Mesothelial cell of epicardium (in vitro differentiated cells): ENCODE results near the gene FAF1. TPM values are rescaled to one million over a fixed set of nuclear protein-coding genes. Genes with fewer than 3 reads are reported as not detected.
A peak's percentile ranks its signal among the peaks of the same experiment; 100 is the strongest.

ENCODE experiments used
- DNase-seq, 2 experiments: peaks; one replicate each; pipeline ENCODE4 v3.0.0; 2021; ENCODE audit warnings: low spot score in 2 of 2; ENCODE audit not compliant: unreplicated experiment in 2 of 2
- H3K27ac Mint-ChIP-seq: 2 replicates; pipeline ENCODE4 v1.8.0; 2021; ENCODE audit warnings: mixed read lengths
- H3K27me3 Mint-ChIP-seq: 2 replicates; pipeline ENCODE4 v1.8.0; 2021; ENCODE audit warnings: low read depth, mixed read lengths
- H3K36me3 Mint-ChIP-seq: 2 replicates; pipeline ENCODE4 v1.8.0; 2021; ENCODE audit warnings: mixed read lengths
- H3K4me1 Mint-ChIP-seq: 2 replicates; pipeline ENCODE4 v1.8.0; 2021; ENCODE audit warnings: mixed read lengths
- H3K4me3 Mint-ChIP-seq: 2 replicates; pipeline ENCODE4 v1.8.0; 2021; ENCODE audit warnings: mild to moderate bottlenecking, moderate library complexity, mixed read lengths
- H3K9me3 Mint-ChIP-seq: 2 replicates; pipeline ENCODE4 v1.8.0; 2021; ENCODE audit warnings: mixed read lengths
- total RNA-seq: library from RNA; stranded (reverse); gene quantifications from 3 replicates; pipeline ENCODE4 v1.2.1, GENCODE V29; 2021
- TF ChIP-seq, protein P1 (sequence below): fragments of 200-600 bp; sonication (generic); IDR thresholded peaks from one replicate; pipeline ENCODE4 v1.5.0; 2021; ENCODE audit warnings: antibody characterized with exemption; ENCODE audit not compliant: unreplicated experiment

Gene FAF1
- total RNA-seq, 1 donor from 2014 or later: 44.4 TPM

DNA sequence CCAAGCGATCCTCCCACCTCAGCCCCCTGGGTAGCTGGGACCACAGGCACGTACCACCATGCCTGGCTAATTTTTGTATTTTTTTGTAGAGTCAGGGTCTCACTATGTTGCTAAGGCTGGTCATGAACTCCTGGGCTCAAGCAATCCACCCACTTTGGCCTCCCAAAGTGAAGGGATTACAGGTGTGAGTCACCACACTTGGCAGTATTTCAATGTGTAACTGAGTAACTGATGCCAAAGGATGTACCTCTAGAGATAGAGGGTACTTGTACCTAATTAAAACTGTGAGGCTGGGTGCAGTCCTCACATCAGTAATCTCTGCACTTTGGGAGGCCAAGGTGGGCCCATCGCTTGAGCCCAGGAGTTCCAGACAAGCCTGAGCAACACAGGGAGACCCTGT is 278.1 kb downstream of the FAF1 start:
- H3K9me3 Mint-ChIP-seq: no peaks in the 10 kb centered on the region
- no peak overlapping the region for H3K27ac Mint-ChIP-seq
- no peaks in the 10 kb centered on the region for H3K36me3 Mint-ChIP-seq
- H3K27me3 Mint-ChIP-seq: no peaks in the 10 kb centered on the region
- TF ChIP-seq, protein P1, sequence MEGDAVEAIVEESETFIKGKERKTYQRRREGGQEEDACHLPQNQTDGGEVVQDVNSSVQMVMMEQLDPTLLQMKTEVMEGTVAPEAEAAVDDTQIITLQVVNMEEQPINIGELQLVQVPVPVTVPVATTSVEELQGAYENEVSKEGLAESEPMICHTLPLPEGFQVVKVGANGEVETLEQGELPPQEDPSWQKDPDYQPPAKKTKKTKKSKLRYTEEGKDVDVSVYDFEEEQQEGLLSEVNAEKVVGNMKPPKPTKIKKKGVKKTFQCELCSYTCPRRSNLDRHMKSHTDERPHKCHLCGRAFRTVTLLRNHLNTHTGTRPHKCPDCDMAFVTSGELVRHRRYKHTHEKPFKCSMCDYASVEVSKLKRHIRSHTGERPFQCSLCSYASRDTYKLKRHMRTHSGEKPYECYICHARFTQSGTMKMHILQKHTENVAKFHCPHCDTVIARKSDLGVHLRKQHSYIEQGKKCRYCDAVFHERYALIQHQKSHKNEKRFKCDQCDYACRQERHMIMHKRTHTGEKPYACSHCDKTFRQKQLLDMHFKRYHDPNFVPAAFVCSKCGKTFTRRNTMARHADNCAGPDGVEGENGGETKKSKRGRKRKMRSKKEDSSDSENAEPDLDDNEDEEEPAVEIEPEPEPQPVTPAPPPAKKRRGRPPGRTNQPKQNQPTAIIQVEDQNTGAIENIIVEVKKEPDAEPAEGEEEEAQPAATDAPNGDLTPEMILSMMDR: no peak
- H3K4me3 Mint-ChIP-seq: no peak overlapping the region
- H3K4me1 Mint-ChIP-seq: no peaks in the 10 kb centered on the region
- DNase-seq: no peak

DNA sequence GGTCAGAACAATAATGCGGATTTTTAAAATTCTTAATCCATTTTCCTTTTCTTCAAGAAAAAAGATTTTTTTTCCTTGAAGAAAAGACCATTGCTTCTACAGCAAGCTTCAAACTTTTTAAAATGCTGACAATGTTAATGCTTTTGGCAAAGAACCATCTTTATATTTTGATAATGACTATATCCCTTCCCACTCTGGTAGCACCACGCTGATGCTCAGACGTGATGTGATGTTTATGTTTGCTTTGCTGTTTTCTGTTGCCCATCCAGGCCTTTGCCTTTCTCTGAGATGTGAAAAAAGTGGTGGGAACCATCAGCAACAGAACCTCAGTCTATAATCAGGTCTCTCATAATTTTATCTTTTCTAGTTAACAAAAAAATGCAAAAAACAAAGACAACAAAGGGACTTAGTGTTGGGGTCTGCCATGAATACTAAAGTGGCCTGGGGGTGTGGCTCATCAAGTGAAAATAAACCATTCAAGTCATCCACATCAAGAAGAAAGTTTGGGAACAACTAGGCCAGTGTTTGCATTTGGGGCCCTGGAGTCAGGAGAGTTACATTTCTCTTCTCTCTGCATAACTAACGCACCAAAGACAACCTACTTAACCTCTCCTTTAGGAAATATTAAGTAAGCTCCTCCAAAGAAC is 292.2 kb downstream of the FAF1 start:
- Mint-ChIP-seq H3K4me1 (peaks cover 15% of the 10 kb centered on the region), H3K27ac (no peak overlapping the region), H3K9me3 (no peaks in the 10 kb centered on the region), H3K4me3 (no peak overlapping the region), H3K36me3 (no peaks in the 10 kb centered on the region), H3K27me3 (no peaks in the 10 kb centered on the region)
- no peak for DNase-seq
- TF ChIP-seq, protein P1: no peak

DNA sequence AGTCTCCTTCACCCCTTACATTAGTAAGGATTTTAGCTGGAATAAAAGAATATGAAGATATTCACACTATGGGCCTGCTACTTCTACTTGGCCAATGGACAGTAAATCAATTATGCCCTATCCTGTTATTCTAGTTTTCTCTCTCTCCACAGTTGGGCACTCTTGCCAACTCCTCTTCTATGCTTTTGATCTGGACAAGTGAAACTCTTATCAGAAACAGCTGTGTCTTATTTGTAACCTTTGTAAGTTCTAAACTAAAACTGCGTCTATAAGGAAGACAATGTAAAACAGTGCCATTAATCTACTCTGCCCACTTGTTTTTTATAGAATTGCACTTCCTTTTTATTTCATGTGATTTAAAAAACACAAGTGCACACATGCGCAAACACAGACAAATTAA is 292.8 kb downstream of the FAF1 start:
- DNase-seq: no peak
- Mint-ChIP-seq H3K4me3 (no peak overlapping the region), H3K4me1 (peaks cover 15% of the 10 kb centered on the region), H3K36me3 (no peaks in the 10 kb centered on the region), H3K9me3 (no peaks in the 10 kb centered on the region), H3K27ac (peak overlapping the region; percentile 37), H3K27me3 (no peaks in the 10 kb centered on the region)
- TF ChIP-seq, protein P1: no peak

DNA sequence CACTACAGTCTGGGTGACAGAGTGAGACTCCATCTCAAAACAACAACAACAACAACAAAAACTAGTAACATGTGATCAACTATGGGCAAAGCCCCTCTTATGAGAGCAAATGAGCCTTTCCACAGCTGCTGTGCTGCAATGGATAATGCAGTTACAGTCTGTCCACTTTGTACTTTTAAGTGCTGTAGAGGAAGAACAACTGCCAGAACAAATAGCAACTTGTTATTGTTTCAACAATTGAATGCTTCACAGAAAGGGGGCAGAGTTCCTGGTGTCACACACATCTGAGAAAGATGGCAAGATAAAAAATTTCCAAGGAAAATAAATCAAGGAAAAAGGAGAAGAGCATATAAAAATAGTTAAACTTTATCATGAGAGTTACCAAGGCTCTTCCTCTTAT is 293.2 kb downstream of the FAF1 start:
- Mint-ChIP-seq H3K27me3 (no peaks in the 10 kb centered on the region), H3K4me1 (peaks cover 15% of the 10 kb centered on the region), H3K9me3 (no peaks in the 10 kb centered on the region), H3K4me3 (no peak overlapping the region), H3K27ac (no peak overlapping the region), H3K36me3 (no peaks in the 10 kb centered on the region)
- DNase-seq: no peak
- TF ChIP-seq, protein P1: no peak

DNA sequence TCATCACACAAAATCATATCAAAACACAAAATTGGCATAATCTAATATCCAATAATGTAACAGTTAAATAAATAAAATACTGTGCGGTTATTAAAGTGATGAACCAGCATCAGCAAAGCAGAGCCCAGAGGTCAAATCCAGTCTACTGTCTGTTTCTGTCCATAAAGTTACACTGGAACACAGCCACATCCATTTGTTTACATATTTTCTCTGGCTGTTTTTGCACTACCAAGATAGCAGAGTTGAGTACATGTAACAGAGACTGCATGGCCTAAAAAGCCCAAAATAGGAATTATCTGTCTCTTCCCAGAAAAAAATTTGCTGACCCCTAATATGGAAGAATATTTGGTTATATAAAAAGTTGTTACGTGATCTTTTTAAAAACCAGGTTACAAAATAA is 294.7 kb downstream of the FAF1 start:
- Mint-ChIP-seq H3K4me3 (no peak overlapping the region), H3K36me3 (no peaks in the 10 kb centered on the region), H3K4me1 (peaks cover 15% of the 10 kb centered on the region), H3K27ac (no peak overlapping the region), H3K27me3 (no peaks in the 10 kb centered on the region), H3K9me3 (no peaks in the 10 kb centered on the region)
- TF ChIP-seq, protein P1: no peak
- DNase-seq: no peak

DNA sequence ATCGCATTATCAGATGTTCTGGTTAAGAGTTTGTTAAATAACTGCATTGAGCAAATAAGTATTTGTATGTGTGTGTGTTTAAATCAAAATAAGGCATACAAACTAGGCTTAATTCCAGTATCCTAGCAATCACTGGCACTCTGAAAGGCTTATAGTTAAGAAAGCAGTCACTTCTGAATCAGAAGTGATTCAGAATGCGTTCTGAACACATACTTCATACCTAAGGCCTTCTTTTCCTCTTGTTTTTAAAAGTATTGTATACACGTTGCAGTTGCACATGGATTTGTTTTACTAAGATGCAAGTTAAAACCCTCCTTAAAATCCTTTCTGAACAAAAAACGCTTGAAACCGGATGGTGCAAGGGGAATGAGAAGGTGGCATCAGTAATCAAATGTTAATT is 298.4 kb downstream of the FAF1 start:
- Mint-ChIP-seq H3K27ac (no peak overlapping the region), H3K36me3 (no peaks in the 10 kb centered on the region)
- TF ChIP-seq, protein P1: no peak

More for the DNA sequence above, 298.4 kb downstream of the FAF1 start:
- DNase-seq: no peak
- no peak overlapping the region for H3K4me3 Mint-ChIP-seq
- H3K27me3 Mint-ChIP-seq: no peaks in the 10 kb centered on the region
- no peaks in the 10 kb centered on the region for H3K4me1 Mint-ChIP-seq
- H3K9me3 Mint-ChIP-seq: no peaks in the 10 kb centered on the region
